Cardiac muscle cell (in vitro differentiated cells and primary cell): ENCODE data around the gene ATP2B2. TPM values are rescaled to one million over a fixed set of nuclear protein-coding genes. Genes with fewer than 3 reads are reported as not detected.

ENCODE experiments used
- DNase-seq, 2 donors: peaks; one replicate each; pipeline versions ENCODE4 v3.0.0 to v3.0.0-alpha.2; 2010 to 2017; ENCODE audit warnings: low read depth in 1 of 2, low spot score in 1 of 2
- H3K27ac ChIP-seq: fragments of 200-600 bp; sonication (generic); 2 replicates; pipeline ENCODE4 v1.5.1; 2016
- H3K27me3 ChIP-seq: fragments of 200-600 bp; sonication (generic); 2 replicates; pipeline ENCODE4 v1.6.0; 2016; ENCODE audit warnings: control low read depth
- H3K36me3 ChIP-seq: fragments of 200-600 bp; sonication (generic); 2 replicates; pipeline ENCODE4 v1.5.1; 2016; ENCODE audit warnings: control low read depth
- H3K4me1 ChIP-seq: fragments of 200-600 bp; sonication (generic); 2 replicates; pipeline ENCODE4 v1.8.1; 2017; ENCODE audit warnings: low read depth, mild to moderate bottlenecking, mixed run types
- H3K4me3 ChIP-seq: fragments of 200-600 bp; sonication (generic); 2 replicates; pipeline ENCODE4 v1.5.1; 2016; ENCODE audit warnings: mild to moderate bottlenecking
- H3K9me3 ChIP-seq: fragments of 200-600 bp; sonication (generic); 2 replicates; pipeline ENCODE4 v1.5.1; 2017; ENCODE audit warnings: low read depth, mild to moderate bottlenecking, control low read depth
- CTCF ChIP-seq: IDR thresholded peaks from 2 replicates; pipeline ENCODE4 v1.5.1; 2012; ENCODE audit warnings: low read depth, mild to moderate bottlenecking, low read length
- polyA plus RNA-seq: library from polyadenylated mRNA; unstranded; fragments of >200 nt; fragmentation: Nextera tagmentation; extraction: Ambion mirVana; gene quantifications from 2 replicates; pipeline ENCODE4 v1.2.1, GENCODE V29; 2016
- total RNA-seq: library from RNA; depleted of rRNA; stranded (reverse); fragments of >200 nt; gene quantifications from 2 replicates; pipeline ENCODE4 v1.2.3, GENCODE V29; 2016

Gene ATP2B2
- total and polyA plus RNA-seq, 2 experiments from 2014 or later = 0.22 to 0.77 TPM

- Histone ChIP-seq H3K4me3 (no peak overlapping the region), H3K27ac (no peak overlapping the region), H3K4me1 (no peaks in the 10 kb centered on the region)
These were observed 98.0 kb downstream of the ATP2B2 start for GRCh38 chr3:10407361-10407760.

GRCh38 chr3:10406414-10406813, 99.0 kb downstream of the ATP2B2 start:
- TF ChIP-seq CTCF = no peak

More at GRCh38 chr3:10407361-10407760, 98.0 kb downstream of the ATP2B2 start:
- no peak for DNase-seq
- no peaks in the 10 kb centered on the region for H3K9me3 ChIP-seq
- H3K27me3 ChIP-seq = no peaks in the 10 kb centered on the region
- H3K36me3 ChIP-seq = no peaks in the 10 kb centered on the region
- no peak for TF ChIP-seq CTCF

GRCh38 chr3:10405816-10406215, 99.6 kb downstream of the ATP2B2 start:
- no peaks in the 10 kb centered on the region for H3K9me3 ChIP-seq
- no peak overlapping the region for H3K4me3 ChIP-seq
- peaks cover 2% of the 10 kb centered on the region for H3K4me1 ChIP-seq
- H3K27ac ChIP-seq = no peak overlapping the region
- H3K27me3 ChIP-seq = no peaks in the 10 kb centered on the region
- no peak for TF ChIP-seq CTCF
- no peak for DNase-seq
- no peaks in the 10 kb centered on the region for H3K36me3 ChIP-seq

More at GRCh38 chr3:10406414-10406813, 99.0 kb downstream of the ATP2B2 start:
- no peak for DNase-seq
- Histone ChIP-seq H3K4me3 (no peak overlapping the region), H3K9me3 (no peaks in the 10 kb centered on the region), H3K36me3 (no peaks in the 10 kb centered on the region), H3K27ac (no peak overlapping the region), H3K4me1 (no peaks in the 10 kb centered on the region), H3K27me3 (no peaks in the 10 kb centered on the region)

- Histone ChIP-seq H3K4me3 (no peak overlapping the region), H3K27ac (no peak overlapping the region), H3K27me3 (no peaks in the 10 kb centered on the region), H3K36me3 (no peaks in the 10 kb centered on the region), H3K9me3 (no peaks in the 10 kb centered on the region), H3K4me1 (peaks cover 3% of the 10 kb centered on the region)
- TF ChIP-seq CTCF = no peak
- no peak for DNase-seq
These were observed 100.5 kb downstream of the ATP2B2 start for GRCh38 chr3:10404876-10405275.

- H3K27ac ChIP-seq = no peak overlapping the region
- no peaks in the 10 kb centered on the region for H3K9me3 ChIP-seq
- no peaks in the 10 kb centered on the region for H3K27me3 ChIP-seq
- TF ChIP-seq CTCF = no peak
- no peak overlapping the region for H3K4me3 ChIP-seq
- H3K4me1 ChIP-seq = peaks cover 3% of the 10 kb centered on the region
- DNase-seq = no peak
- no peaks in the 10 kb centered on the region for H3K36me3 ChIP-seq
These were observed 101.0 kb downstream of the ATP2B2 start for GRCh38 chr3:10404377-10404776.
